ENCODE data around the gene KCTD13. TPM values are rescaled to one million over a fixed set of nuclear protein-coding genes. Genes with fewer than 3 reads are reported as not detected.
A peak's percentile ranks its signal among the peaks of the same experiment; 100 is the strongest.

KCTD13 gene
- total and polyA plus RNA-seq, 4 donors: 15.0 to 26.2 (median 16.5) TPM

DNA sequence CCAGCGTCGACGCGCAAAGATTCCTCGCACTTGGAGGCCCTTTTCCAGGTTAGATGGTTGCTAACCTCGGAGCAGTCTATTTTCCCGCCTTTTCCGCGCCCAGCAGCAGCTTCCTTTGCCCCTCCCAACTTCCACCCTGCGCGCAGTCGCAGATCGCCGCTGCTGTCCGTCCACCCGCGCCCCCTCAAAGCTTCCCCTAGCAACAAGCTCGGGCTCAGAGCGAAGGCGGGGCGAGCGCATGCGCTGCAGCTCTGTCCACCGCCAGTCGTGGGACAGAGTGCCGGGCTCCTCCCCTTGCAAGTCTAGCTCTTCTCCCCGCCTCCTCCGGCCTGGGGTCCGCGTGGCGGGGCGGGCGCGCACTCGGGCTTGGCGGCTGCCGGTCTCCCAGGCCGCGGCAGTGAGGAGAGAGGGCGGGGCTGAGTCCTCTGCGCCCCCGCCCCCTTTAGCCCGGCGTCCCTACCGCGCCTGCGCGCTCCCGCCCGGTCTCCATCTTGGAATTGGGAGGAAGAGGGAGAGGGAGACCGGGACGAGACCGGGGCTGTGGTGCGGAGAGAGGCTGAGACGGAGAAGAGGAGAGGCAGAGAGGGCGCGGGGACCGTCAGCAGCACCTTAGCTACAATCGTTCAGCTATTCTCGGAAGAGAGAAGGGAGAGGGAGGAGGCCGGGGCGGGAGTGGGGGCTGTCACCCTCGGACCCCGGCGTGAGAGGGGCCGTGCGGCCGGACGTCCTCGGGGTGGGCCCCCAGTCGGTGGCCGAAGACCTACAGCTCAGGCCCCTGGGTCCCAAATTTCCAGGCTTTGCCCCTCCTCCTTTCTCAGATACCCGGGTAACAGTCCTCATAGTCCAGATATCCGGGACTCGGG, 47.6 kb upstream of the KCTD13 start, which contains the start of gene TAOK2:
TSS of gene TAOK2 (plus strand) at position 485 of the 863 bp plus-strand sequence. CDS start 3,905 bp downstream, outside the sequence.
- ATAC-seq (ENCODE audit: insufficient read depth, low FRiP score) (peak; percentile 99), DNase-seq (peak; percentile 99 to 100 (median 100))
- H3K4me1 ChIP-seq (ENCODE audit: control insufficient read depth in 5 of 5, insufficient read depth in 5 of 5, low read length in 5 of 5): peaks cover 14 to 26% (median 21%) of the 10 kb centered on the region in 5 donors
- peaks cover 5 to 23% (median 21%) of the 10 kb centered on the region in 4 donors for H3K36me3 ChIP-seq (ENCODE audit: control insufficient read depth in 4 of 4, insufficient read depth in 4 of 4, low read length in 4 of 4)
- no peaks in the 10 kb centered on the region for H3K27me3 ChIP-seq (ENCODE audit: control insufficient read depth in 3 of 3, insufficient read depth in 3 of 3, low read length in 2 of 3)
- no peak for TF ChIP-seq CTCF (IDR thresholded peaks at IDR 0.05; ENCODE audit: control extremely low read depth, extremely low read depth)
- H3K9ac ChIP-seq (ENCODE audit: insufficient read depth in 1 of 2, low read length in 2 of 2): peak within 1 kb of the TSS; percentile 60 to 90
- peaks cover 0 to 3% (median 0%) of the 10 kb centered on the region in 4 donors for H3K9me3 ChIP-seq (ENCODE audit: control insufficient read depth in 4 of 4, insufficient read depth in 3 of 4, low read length in 3 of 4)
- 2% methylated on average over 66 to 75 of the region's 75 CpGs for WGBS, 2 donors
- peak within 1 kb of the TSS; percentile 91 for H3K4me3 ChIP-seq
- peak within 1 kb of the TSS; percentile 87 to 95 for H3K27ac ChIP-seq (ENCODE audit: low read depth in 1 of 2, low read length in 1 of 2)

GRCh38 chr16:29972992-29973383, 47.0 kb upstream of the KCTD13 start:
- TF ChIP-seq CTCF (IDR thresholded peaks at IDR 0.05; ENCODE audit: control extremely low read depth, extremely low read depth): no peak
- no peak overlapping the region for H3K27ac ChIP-seq (ENCODE audit: low read depth in 1 of 2, low read length in 1 of 2)
- no peak overlapping the region for H3K4me3 ChIP-seq
- DNase-seq (no peak), ATAC-seq (ENCODE audit: insufficient read depth, low FRiP score) (no peak)
- H3K4me1 ChIP-seq (ENCODE audit: control insufficient read depth in 5 of 5, insufficient read depth in 5 of 5, low read length in 5 of 5): peaks cover 14 to 24% (median 21%) of the 10 kb centered on the region in 5 donors
- H3K9ac ChIP-seq (ENCODE audit: insufficient read depth in 1 of 2, low read length in 2 of 2): no peak overlapping the region
- 67% methylated on average over 6 of the region's 6 CpGs for WGBS, 2 donors
- no peaks in the 10 kb centered on the region for H3K27me3 ChIP-seq (ENCODE audit: control insufficient read depth in 3 of 3, insufficient read depth in 3 of 3, low read length in 2 of 3)
- H3K9me3 ChIP-seq (ENCODE audit: control insufficient read depth in 4 of 4, insufficient read depth in 3 of 4, low read length in 3 of 4): peaks cover 0 to 3% (median 0%) of the 10 kb centered on the region in 4 donors
- peaks cover 11 to 22% (median 20%) of the 10 kb centered on the region in 4 donors for H3K36me3 ChIP-seq (ENCODE audit: control insufficient read depth in 4 of 4, insufficient read depth in 4 of 4, low read length in 4 of 4)

GRCh38 chr16:29972500-29972899, 46.5 kb upstream of the KCTD13 start:
- Histone ChIP-seq H3K9ac (ENCODE audit: insufficient read depth in 1 of 2, low read length in 2 of 2) (no peak overlapping the region), H3K4me1 (ENCODE audit: control insufficient read depth in 5 of 5, insufficient read depth in 5 of 5, low read length in 5 of 5) (peaks cover 14 to 24% (median 19%) of the 10 kb centered on the region in 5 donors), H3K9me3 (ENCODE audit: control insufficient read depth in 4 of 4, insufficient read depth in 3 of 4, low read length in 3 of 4) (peaks cover 0 to 3% (median 0%) of the 10 kb centered on the region in 4 donors), H3K27me3 (ENCODE audit: control insufficient read depth in 3 of 3, insufficient read depth in 3 of 3, low read length in 2 of 3) (no peaks in the 10 kb centered on the region), H3K27ac (ENCODE audit: low read depth in 1 of 2, low read length in 1 of 2) (no peak overlapping the region), H3K4me3 (no peak overlapping the region), H3K36me3 (ENCODE audit: control insufficient read depth in 4 of 4, insufficient read depth in 4 of 4, low read length in 4 of 4) (peaks cover 11 to 22% (median 18%) of the 10 kb centered on the region in 4 donors)
- WGBS, 2 donors: 84 to 86% methylated on average over 1 of the region's 1 CpG
- ATAC-seq (ENCODE audit: insufficient read depth, low FRiP score) (no peak), DNase-seq (no peak)
- no peak for TF ChIP-seq CTCF (IDR thresholded peaks at IDR 0.05; ENCODE audit: control extremely low read depth, extremely low read depth)

Data from lung (tissue), 12 donors.